Ovary (tissue), 9 donors: Measurements from ENCODE around the gene NLN. TPM values are rescaled to one million over a fixed set of nuclear protein-coding genes. Genes with fewer than 3 reads are reported as not detected.

ENCODE experiments used
- DNase-seq, 5 donors: peaks; one replicate each; pipeline ENCODE4 v3.0.0-alpha.2; 2019 to 2020
- H3K27ac ChIP-seq, 2 donors: fragments of 200-600 bp; one replicate each; pipeline versions ENCODE4 v1.5.1 to v1.8.0; 2019 to 2022
- H3K27me3 ChIP-seq: fragments of 200-600 bp; one replicate; pipeline ENCODE4 v1.8.0; 2022
- H3K36me3 ChIP-seq: fragments of 200-600 bp; sonication (generic); one replicate; pipeline ENCODE4 v1.5.1; 2019
- H3K4me1 ChIP-seq: one replicate; pipeline ENCODE4 v1.8.1; 2013; ENCODE audit warnings: mild to moderate bottlenecking, moderate library complexity; ENCODE audit not compliant: insufficient read depth
- H3K4me3 ChIP-seq: fragments of 200-600 bp; sonication (generic); one replicate; pipeline ENCODE4 v1.5.1; 2017
- H3K9me3 ChIP-seq, 2 donors: fragments of 200-600 bp in 1 of 2; sonication (generic) in 1 of 2; one replicate each; pipeline versions ENCODE4 v1.5.1 to v1.8.1; 2013 to 2019; ENCODE audit warnings: mild to moderate bottlenecking in 1 of 2, moderate library complexity in 1 of 2
- EP300 ChIP-seq: sonication (generic); formaldehyde crosslinking; IDR thresholded peaks from one replicate; pipeline ENCODE4 v1.6.1; 2017; ENCODE audit warnings: antibody characterized with exemption
- POLR2A ChIP-seq: fragments of 450-650 bp; IDR thresholded peaks from one replicate; pipeline ENCODE4 v1.6.1; 2017; ENCODE audit warnings: antibody characterized with exemption, mild to moderate bottlenecking, moderate library complexity
- WGBS, 3 donors: extraction: QIAGEN DNeasy Blood & Tissue Kit in 1 of 3; methylation state at CpG; one replicate each; pipeline versions ENCODE4 v1.1.5 to v1.1.7; 2013 to 2017; 5-methylcytosine and 5-hydroxymethylcytosine counted together
- intact Hi-C, 4 donors: fragments of 100-400 bp; cut with DNase I; formaldehyde crosslinking; loops; one replicate each; pipeline versions ENCODE4 v1.11.0 to v1.15.1; 2022 to 2023
- polyA plus RNA-seq, 2 donors: library from polyadenylated mRNA; stranded (reverse); fragments of 200-250 nt in 1 of 2; fragments of 350-450 nt in 1 of 2; fragmentation: Illumina TruSeq in 1 of 2; extraction: RNeasy Lipid Tissue Mini Kit (QIAGEN cat#74804) in 1 of 2; gene quantifications; one replicate each; pipeline ENCODE4 v1.2.3, GENCODE V29; 2013 to 2014
- total RNA-seq, 7 donors: library from RNA; depleted of rRNA in 2 of 7; stranded (reverse); fragments of >200 nt in 2 of 7; fragmentation: NEBNext Ultra II Directional in 3 of 7; extraction: Animal tissue kit (Norgen Biotek cat#: 25700) in 3 of 7; gene quantifications; one replicate each; pipeline versions ENCODE4 v1.1.0 to v1.2.4, GENCODE V29; 2016 to 2023
- TF ChIP-seq, protein P1 (sequence below), 3 donors: fragments of 450-650 bp in 2 of 3; fragments of 200-600 bp in 1 of 3; IDR thresholded peaks; one replicate each; pipeline versions ENCODE4 v1.5.1 to v1.8.0; 2016 to 2022; ENCODE audit warnings: antibody characterized with exemption in 3 of 3, mild to moderate bottlenecking in 1 of 3
- donor health status: DM: no; HTN: no; CAD: no; lungs with moderate emphysema.
- donor health status: DM: no; HTN: no; CAD: no.
- donor health status: Bipolar disorder and iron deficiency.
- donor health status: DM: yes; HTN: yes; CAD: no.
- donor health status: DM: no; HTN: no; CAD: no.
- donor health status: DM: yes; HTN: yes; CAD: no.

Gene NLN
- total and polyA plus RNA-seq, 9 donors: 2.3 to 16.3 (median 8.2) TPM

DNA sequence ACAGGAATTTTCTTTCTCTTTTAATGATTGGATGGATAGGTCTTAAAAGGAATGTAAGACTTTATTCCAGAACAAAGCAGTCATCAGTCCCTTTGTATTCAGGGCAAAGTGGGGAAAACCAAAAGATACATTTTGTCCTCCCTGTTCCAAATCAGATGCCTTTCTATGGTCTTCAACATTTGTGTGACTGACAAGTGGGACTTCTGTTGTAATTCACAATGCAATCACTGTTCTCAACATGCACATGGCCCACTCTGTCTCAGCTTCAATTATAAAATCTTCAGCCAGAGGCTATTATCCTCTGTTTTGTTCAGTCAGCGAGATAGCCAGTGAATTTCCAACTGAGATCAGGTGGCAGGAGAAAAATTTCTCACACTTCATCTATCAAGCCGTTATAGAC lies 108.9 kb downstream of the NLN start:
- WGBS, 3 donors: 75 to 90% (median 84%) methylated on average over 2 of the region's 2 CpGs
- DNase-seq: no peak

GRCh38 chr5:65831276-65831675 lies 109.3 kb downstream of the NLN start:
- no peak for TF ChIP-seq POLR2A
- no peak for TF ChIP-seq EP300
- TF ChIP-seq, protein P1, sequence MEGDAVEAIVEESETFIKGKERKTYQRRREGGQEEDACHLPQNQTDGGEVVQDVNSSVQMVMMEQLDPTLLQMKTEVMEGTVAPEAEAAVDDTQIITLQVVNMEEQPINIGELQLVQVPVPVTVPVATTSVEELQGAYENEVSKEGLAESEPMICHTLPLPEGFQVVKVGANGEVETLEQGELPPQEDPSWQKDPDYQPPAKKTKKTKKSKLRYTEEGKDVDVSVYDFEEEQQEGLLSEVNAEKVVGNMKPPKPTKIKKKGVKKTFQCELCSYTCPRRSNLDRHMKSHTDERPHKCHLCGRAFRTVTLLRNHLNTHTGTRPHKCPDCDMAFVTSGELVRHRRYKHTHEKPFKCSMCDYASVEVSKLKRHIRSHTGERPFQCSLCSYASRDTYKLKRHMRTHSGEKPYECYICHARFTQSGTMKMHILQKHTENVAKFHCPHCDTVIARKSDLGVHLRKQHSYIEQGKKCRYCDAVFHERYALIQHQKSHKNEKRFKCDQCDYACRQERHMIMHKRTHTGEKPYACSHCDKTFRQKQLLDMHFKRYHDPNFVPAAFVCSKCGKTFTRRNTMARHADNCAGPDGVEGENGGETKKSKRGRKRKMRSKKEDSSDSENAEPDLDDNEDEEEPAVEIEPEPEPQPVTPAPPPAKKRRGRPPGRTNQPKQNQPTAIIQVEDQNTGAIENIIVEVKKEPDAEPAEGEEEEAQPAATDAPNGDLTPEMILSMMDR (IDR thresholded peaks at IDR 0.05): no peak
- H3K4me3 ChIP-seq: no peak overlapping the region
- H3K4me1 ChIP-seq: no peaks in the 10 kb centered on the region
- no peaks in the 10 kb centered on the region for H3K27me3 ChIP-seq
- intact Hi-C loops: no loop called here
- H3K27ac ChIP-seq: no peak overlapping the region
- no peak for DNase-seq
- H3K9me3 ChIP-seq: no peaks in the 10 kb centered on the region
- WGBS, 3 donors: 40 to 82% (median 69%) methylated on average over 1 of the region's 1 CpG
- H3K36me3 ChIP-seq: no peaks in the 10 kb centered on the region

More for the DNA sequence above, 108.9 kb downstream of the NLN start:
- Histone ChIP-seq H3K4me3 (no peak overlapping the region), H3K27ac (no peak overlapping the region), H3K4me1 (no peaks in the 10 kb centered on the region), H3K36me3 (no peaks in the 10 kb centered on the region), H3K27me3 (no peaks in the 10 kb centered on the region), H3K9me3 (no peaks in the 10 kb centered on the region)
- intact Hi-C loops: no loop called here
- no peak for TF ChIP-seq POLR2A
- TF ChIP-seq, protein P1 (IDR thresholded peaks at IDR 0.05): no peak
- TF ChIP-seq EP300: no peak

GRCh38 chr5:65832152-65832551 lies 110.1 kb downstream of the NLN start:
- no peaks in the 10 kb centered on the region for H3K9me3 ChIP-seq
- H3K27ac ChIP-seq: no peak overlapping the region
- H3K4me1 ChIP-seq: no peaks in the 10 kb centered on the region
- no peaks in the 10 kb centered on the region for H3K27me3 ChIP-seq
- intact Hi-C loops: no loop called here
- TF ChIP-seq, protein P1 (IDR thresholded peaks at IDR 0.05): no peak
- no peak for TF ChIP-seq EP300
- no peak for TF ChIP-seq POLR2A
- no peak for DNase-seq
- no peaks in the 10 kb centered on the region for H3K36me3 ChIP-seq
- H3K4me3 ChIP-seq: no peak overlapping the region

DNA sequence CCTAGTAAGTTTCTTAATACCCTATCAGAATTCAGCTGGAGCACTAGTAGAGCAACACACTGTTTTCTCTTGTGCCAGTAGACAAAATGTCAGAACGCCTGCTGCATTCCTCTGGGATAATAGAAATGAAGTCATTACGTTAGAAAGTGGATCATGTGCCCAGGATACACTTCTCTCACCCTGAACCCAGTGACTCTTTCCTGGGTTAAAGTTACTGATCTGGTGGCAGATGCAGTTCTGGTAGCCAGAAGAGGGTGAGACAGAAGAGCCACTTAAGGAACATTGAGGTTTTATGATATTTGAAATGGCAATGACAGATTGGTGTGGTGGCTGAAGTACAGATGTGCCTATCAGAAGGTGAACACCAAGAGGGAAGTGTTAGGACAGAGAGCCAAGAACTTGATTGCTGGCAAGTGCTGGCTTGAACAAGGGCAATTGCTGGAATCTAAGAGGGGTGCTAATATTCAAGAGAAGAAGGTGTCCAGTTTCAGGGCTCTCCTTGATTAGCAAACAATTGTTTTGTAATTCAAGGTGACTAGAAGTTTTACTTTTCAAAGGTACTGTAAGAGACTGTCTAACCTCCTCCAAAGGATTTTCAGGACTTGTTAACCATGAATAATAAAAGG lies 110.7 kb downstream of the NLN start:
- 75 to 94% (median 77%) methylated on average over 2 of the region's 2 CpGs for WGBS, 3 donors
- intact Hi-C loops: no loop called here

More for the DNA sequence above, 110.7 kb downstream of the NLN start:
- no peaks in the 10 kb centered on the region for H3K4me1 ChIP-seq
- TF ChIP-seq, protein P1 (IDR thresholded peaks at IDR 0.05): no peak
- TF ChIP-seq EP300 (no peak), POLR2A (no peak)
- no peak overlapping the region for H3K27ac ChIP-seq
- no peaks in the 10 kb centered on the region for H3K9me3 ChIP-seq
- no peak overlapping the region for H3K4me3 ChIP-seq
- no peaks in the 10 kb centered on the region for H3K36me3 ChIP-seq
- no peak for DNase-seq
- H3K27me3 ChIP-seq: no peaks in the 10 kb centered on the region
